ENCODE measurements around the gene MAP6D1.
"Not testable (repeated sequence)": the region's sequence is repeated elsewhere in the genome, so short reads cannot be mapped to it uniquely, and the experiment has no call there.

MAP6D1 gene

GRCh38 chr3:183796372-183796771 lies 29.0 kb downstream of the MAP6D1 start:
- no peak for DNase-seq

- DNase-seq = no peak
These were observed 30.9 kb downstream of the MAP6D1 start for GRCh38 chr3:183794452-183794851.

- no peak for DNase-seq
These were observed 32.4 kb downstream of the MAP6D1 start for GRCh38 chr3:183792976-183793375.

- DNase-seq = no peak
These were observed 34.7 kb downstream of the MAP6D1 start for GRCh38 chr3:183790700-183791099.

GRCh38 chr3:183789826-183790225 lies 35.6 kb downstream of the MAP6D1 start:
- no peak for DNase-seq

- not testable (repeated sequence) for DNase-seq
These were observed 40.9 kb downstream of the MAP6D1 start for GRCh38 chr3:183784503-183784902.

- DNase-seq = no peak
These were observed 42.7 kb downstream of the MAP6D1 start for GRCh38 chr3:183782576-183783276.

GRCh38 chr3:183781246-183781645 lies 44.1 kb downstream of the MAP6D1 start:
- no peak for DNase-seq

GRCh38 chr3:183779896-183780465 lies 45.4 kb downstream of the MAP6D1 start:
- DNase-seq = no peak

- DNase-seq = no peak
These were observed 48.3 kb downstream of the MAP6D1 start for GRCh38 chr3:183777016-183777618.

GRCh38 chr3:183776451-183776850 lies 48.9 kb downstream of the MAP6D1 start:
- DNase-seq = not testable (repeated sequence)

GRCh38 chr3:183775781-183776180 lies 49.6 kb downstream of the MAP6D1 start:
- no peak for DNase-seq

- no peak for DNase-seq
These were observed 50.7 kb downstream of the MAP6D1 start for GRCh38 chr3:183774631-183775030.

GRCh38 chr3:183769453-183769852 lies 55.9 kb downstream of the MAP6D1 start:
- DNase-seq = no peak

GRCh38 chr3:183768114-183768513 lies 57.3 kb downstream of the MAP6D1 start:
- no peak for DNase-seq

- DNase-seq = no peak
These were observed 58.4 kb downstream of the MAP6D1 start for GRCh38 chr3:183766745-183767606.

GRCh38 chr3:183766107-183766506 lies 59.3 kb downstream of the MAP6D1 start:
- DNase-seq = no peak

All from T1000 (cell line).